ENCODE data around the gene RAET1L. TPM values are rescaled to one million over a fixed set of nuclear protein-coding genes. Genes with fewer than 3 reads are reported as not detected.
"Not testable (repeated sequence)": the region's sequence is repeated elsewhere in the genome, so short reads cannot be mapped to it uniquely, and the experiment has no call there.

The RAET1L gene
- total RNA-seq, 4 donors from 2014 or later, result 1.6 to 8.0 (median 4.2) TPM

DNA sequence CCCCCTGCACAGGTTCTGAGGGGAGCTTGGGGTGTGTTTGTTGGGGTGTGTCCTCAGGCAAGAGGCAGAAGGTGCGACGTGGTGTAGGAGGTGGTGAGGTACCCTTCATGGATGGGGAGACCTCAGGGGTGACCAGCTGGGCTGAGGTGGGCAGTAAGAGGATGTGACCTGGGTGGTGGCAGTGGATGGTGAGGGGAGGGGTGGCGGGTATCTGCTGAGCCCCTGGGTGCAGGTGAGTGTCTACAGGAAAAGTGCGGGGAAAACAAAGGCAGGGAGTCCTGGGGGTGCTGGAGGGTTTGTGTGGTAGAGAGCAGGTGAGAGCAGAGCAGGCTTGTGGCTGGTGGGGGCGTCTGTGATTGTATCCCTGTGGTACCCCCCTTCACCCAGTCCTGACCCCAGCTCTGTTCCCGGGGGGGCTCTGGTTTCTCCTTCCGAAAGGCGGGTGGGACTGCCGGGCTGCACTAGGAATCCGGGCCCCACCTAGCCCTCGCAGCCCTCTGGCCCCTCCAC, 631 bp downstream of the RAET1L start:
- H3K27ac ChIP-seq, result no peak overlapping the region
- no peak for DNase-seq (ENCODE audit: low spot score in 2 of 2)
- H3K27me3 ChIP-seq, result peaks cover 34% of the 10 kb centered on the region
- peak overlapping the region; percentile 42 for H3K4me3 ChIP-seq
- TF ChIP-seq POLR2AphosphoS5 (IDR thresholded peaks at IDR 0.05) (no peak), EP300 (IDR thresholded peaks at IDR 0.05) (no peak), POLR2A (IDR thresholded peaks at IDR 0.05) (no peak)
- no peaks in the 10 kb centered on the region for H3K9me3 ChIP-seq
- H3K36me3 ChIP-seq, result no peaks in the 10 kb centered on the region
- H3K4me1 ChIP-seq, result peaks cover 17% of the 10 kb centered on the region
- 61% methylated on average over 6 of the region's 11 CpGs for whole genome bisulfite sequencing

DNA sequence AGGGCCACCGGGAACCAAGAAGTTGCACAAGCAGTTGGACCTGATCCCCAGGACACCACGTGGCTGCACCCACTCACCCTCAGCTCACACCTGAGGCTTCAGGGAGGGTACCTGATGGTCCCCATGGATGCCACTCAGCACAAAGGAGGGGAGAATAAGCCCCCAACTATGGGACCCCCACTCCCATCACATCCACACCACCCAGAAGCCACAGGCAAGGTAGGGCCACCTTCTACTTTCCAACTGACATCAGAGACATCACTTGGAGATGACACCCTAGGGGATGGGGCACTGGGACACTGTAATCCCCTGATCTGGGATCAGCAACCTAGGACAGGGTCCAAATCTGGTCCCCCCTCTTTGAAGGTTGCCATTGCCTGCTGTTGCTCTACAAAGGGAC, 1.3 kb downstream of the RAET1L start:
- peaks cover 39% of the 10 kb centered on the region for H3K27me3 ChIP-seq

DNA sequence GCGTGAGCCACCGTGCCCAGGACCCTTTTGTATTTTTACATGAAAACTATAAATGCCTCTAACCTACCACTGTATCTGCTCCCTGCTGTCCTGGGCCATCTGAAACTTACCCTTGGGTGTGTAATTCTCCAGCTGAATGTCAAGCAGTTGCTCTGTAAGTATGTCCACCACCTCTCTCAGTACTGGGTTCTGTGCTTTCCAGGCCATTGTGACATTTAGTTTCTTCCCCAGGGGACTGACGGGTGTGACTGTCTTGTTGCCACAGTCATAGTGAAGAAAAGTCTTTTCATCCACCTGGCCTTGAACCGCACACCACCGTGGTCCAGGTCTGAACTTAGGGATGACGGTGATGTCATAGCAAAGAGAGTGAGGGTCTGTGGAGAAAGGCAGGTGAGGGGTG, 3.5 kb downstream of the RAET1L start:
- not testable (repeated sequence) for H3K4me3 ChIP-seq; DNase-seq (ENCODE audit: low spot score in 2 of 2); H3K36me3 ChIP-seq; H3K9me3 ChIP-seq; H3K27ac ChIP-seq
- WGBS, result 100% methylated on average over 2 of the region's 6 CpGs
- peaks cover 42% of the 10 kb centered on the region for H3K27me3 ChIP-seq
- H3K4me1 ChIP-seq, result peaks cover 17% of the 10 kb centered on the region

More for the DNA sequence above, 1.3 kb downstream of the RAET1L start:
- H3K4me3 ChIP-seq; H3K9me3 ChIP-seq; DNase-seq (ENCODE audit: low spot score in 2 of 2); H3K36me3 ChIP-seq; H3K27ac ChIP-seq: not testable (repeated sequence)
- no CpG with 5 or more reads among the region's 2 CpGs for WGBS
- peaks cover 17% of the 10 kb centered on the region for H3K4me1 ChIP-seq

DNA sequence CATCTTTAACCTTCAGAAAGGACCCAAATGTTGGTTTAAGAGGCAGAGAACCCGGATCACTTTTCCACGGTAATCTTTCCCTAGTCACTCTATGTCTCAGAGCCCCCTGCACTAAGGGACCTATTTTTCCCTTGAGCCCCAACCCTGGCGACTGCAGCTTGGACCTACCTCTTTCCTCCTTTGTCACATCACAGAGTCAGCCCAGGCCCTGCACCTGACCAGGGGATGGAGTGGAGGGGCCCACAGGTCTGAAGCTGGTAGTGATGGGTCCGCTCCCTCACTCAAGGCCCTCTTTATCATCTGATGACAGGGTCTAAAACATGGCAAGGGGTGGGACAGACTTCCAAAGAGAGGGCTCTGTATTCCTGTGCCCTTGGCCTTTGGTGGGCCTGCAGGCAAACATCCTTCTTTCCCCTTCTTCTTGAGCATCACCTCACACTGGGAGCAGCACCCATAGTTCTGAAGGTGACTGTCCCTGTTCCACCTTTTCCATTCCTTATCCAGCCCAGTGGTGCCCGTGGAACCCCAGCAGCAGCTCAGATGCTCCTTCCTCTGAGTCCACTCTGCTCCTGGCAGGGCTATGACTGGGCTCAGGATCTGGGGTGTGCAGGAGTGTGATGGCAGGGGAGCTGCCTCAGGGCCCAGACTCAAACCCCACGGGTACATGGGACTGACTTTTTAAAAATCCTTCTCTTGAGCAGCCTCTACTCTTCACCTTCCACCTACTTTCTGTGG, 6.3 kb downstream of the RAET1L start:
- Histone ChIP-seq H3K9me3 (no peaks in the 10 kb centered on the region), H3K4me1 (peaks cover 3% of the 10 kb centered on the region), H3K4me3 (no peak overlapping the region), H3K27me3 (peaks cover 42% of the 10 kb centered on the region), H3K27ac (no peak overlapping the region), H3K36me3 (no peaks in the 10 kb centered on the region)
- WGBS, result 63% methylated on average over 6 of the region's 6 CpGs
- peak in 1 of 2 donors; percentile 41 for DNase-seq (ENCODE audit: low spot score in 2 of 2)
- TF ChIP-seq POLR2A (IDR thresholded peaks at IDR 0.05), result no peak
- TF ChIP-seq EP300 (IDR thresholded peaks at IDR 0.05), result no peak
- TF ChIP-seq, protein P1, sequence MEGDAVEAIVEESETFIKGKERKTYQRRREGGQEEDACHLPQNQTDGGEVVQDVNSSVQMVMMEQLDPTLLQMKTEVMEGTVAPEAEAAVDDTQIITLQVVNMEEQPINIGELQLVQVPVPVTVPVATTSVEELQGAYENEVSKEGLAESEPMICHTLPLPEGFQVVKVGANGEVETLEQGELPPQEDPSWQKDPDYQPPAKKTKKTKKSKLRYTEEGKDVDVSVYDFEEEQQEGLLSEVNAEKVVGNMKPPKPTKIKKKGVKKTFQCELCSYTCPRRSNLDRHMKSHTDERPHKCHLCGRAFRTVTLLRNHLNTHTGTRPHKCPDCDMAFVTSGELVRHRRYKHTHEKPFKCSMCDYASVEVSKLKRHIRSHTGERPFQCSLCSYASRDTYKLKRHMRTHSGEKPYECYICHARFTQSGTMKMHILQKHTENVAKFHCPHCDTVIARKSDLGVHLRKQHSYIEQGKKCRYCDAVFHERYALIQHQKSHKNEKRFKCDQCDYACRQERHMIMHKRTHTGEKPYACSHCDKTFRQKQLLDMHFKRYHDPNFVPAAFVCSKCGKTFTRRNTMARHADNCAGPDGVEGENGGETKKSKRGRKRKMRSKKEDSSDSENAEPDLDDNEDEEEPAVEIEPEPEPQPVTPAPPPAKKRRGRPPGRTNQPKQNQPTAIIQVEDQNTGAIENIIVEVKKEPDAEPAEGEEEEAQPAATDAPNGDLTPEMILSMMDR (IDR thresholded peaks at IDR 0.05), result no peak
- no peak for TF ChIP-seq POLR2AphosphoS5 (IDR thresholded peaks at IDR 0.05)

DNA sequence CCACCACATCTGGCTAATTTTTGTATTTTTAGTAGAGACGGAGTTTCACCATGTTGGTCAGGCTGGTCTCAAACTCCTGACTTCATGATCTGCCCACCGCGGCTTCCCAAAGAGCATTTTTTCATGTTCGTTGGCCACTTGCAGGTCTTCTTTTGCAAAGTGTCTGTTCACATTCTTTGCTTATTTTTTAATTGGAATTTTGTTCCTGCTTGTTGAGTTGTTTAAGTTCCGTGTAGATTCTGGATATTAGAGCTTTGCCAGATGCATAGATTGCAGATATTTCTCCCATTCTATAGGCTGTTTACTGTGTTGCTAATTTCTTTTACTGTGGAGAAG, 8.2 kb downstream of the RAET1L start:
- not testable (repeated sequence) for DNase-seq (ENCODE audit: low spot score in 2 of 2); H3K27ac ChIP-seq; H3K4me3 ChIP-seq; H3K36me3 ChIP-seq; H3K9me3 ChIP-seq; H3K4me1 ChIP-seq
- peaks cover 56% of the 10 kb centered on the region for H3K27me3 ChIP-seq
- 10% methylated on average over 5 of the region's 5 CpGs for WGBS

DNA sequence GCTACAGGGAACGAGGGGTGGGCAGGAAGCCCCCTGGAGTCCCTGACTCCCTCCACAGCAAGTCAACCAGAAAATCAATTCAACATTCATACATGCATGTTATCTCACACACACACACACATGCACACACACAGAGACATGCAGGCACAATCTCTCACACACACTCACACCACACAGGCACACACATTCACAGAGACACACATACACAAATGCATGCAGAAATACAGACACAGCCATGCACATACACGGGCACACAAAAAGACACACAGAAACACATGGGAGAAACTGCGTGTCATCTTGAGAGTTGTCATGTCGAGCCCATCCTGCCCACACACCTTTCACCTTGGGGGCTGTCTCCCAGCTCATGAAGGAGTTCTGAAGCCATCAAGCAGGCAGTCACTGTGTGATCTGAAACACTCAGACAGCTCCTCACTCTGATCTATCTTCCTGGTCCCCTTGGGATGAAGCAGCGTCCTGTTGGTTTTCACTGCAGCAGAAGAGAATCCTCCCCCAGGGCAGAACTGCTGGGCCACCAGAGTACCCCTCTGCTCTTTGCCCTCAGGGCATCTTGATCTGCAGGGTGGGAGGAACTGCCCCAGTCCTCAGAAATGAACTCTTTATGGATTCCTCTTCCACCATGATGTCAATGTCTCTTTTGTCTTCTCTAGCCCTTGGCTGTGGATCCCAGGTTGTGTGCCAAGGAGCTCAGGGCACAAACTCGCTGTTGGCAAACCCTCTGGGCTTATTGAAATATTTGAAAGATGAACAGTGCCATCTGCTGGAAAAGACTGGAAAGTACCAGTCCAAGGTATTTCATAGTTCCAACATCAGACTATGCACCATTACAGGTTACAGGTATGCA, 8.8 kb downstream of the RAET1L start:
- Histone ChIP-seq H3K36me3 (no peaks in the 10 kb centered on the region), H3K4me3 (no peak overlapping the region), H3K4me1 (peaks cover 3% of the 10 kb centered on the region), H3K27ac (no peak overlapping the region), H3K9me3 (no peaks in the 10 kb centered on the region), H3K27me3 (peaks cover 62% of the 10 kb centered on the region)
- 20% methylated on average over 4 of the region's 6 CpGs for WGBS
- DNase-seq (ENCODE audit: low spot score in 2 of 2), result peak in 1 of 2 donors; percentile 65
- no peak for TF ChIP-seq POLR2AphosphoS5 (IDR thresholded peaks at IDR 0.05)
- TF ChIP-seq POLR2A (IDR thresholded peaks at IDR 0.05), result no peak
- TF ChIP-seq EP300 (IDR thresholded peaks at IDR 0.05), result no peak
- TF ChIP-seq, protein P1 (IDR thresholded peaks at IDR 0.05), result peak; percentile 53 to 67

DNA sequence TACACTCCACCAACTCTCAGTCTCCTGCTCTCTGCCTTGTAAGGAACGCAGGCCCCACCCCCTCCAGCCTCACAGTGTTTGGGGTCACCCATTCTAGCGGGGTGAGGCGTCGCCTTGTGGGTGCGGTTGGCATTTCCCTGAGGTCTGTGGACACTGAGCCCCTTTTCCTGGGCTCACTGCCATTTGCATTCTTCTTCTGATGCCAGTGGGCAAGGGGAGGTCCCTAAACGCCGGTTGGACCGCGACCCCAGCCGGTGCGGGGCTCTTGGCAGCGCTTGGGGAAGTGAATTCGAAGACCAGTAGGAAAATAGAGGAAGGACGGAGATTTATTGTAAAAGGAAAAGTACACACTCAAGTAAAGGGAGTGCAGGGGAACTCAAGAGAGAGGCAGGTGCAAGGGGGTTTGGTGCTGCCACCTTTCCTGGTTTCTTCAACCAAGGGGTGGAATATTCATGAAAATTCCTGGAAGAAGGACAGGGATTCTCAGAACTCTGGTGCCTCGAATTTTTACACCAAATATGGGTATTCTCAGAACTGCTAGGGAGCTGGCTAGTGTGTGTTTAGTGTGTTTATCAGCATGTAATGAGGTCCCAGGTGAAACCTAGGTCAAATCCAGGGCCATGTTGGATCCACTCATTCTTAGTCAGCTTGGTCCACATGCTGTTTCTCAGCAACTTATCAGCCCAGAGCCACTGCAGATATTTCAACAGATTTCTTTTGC, 9.9 kb downstream of the RAET1L start:
- H3K36me3 ChIP-seq, H3K4me3 ChIP-seq, H3K4me1 ChIP-seq, H3K9me3 ChIP-seq, H3K27ac ChIP-seq: not testable (repeated sequence)
- WGBS, result 6% methylated on average over 15 of the region's 15 CpGs
- DNase-seq (ENCODE audit: low spot score in 2 of 2), result peak in 1 of 2 donors; percentile 37
- H3K27me3 ChIP-seq, result peaks cover 69% of the 10 kb centered on the region

DNA sequence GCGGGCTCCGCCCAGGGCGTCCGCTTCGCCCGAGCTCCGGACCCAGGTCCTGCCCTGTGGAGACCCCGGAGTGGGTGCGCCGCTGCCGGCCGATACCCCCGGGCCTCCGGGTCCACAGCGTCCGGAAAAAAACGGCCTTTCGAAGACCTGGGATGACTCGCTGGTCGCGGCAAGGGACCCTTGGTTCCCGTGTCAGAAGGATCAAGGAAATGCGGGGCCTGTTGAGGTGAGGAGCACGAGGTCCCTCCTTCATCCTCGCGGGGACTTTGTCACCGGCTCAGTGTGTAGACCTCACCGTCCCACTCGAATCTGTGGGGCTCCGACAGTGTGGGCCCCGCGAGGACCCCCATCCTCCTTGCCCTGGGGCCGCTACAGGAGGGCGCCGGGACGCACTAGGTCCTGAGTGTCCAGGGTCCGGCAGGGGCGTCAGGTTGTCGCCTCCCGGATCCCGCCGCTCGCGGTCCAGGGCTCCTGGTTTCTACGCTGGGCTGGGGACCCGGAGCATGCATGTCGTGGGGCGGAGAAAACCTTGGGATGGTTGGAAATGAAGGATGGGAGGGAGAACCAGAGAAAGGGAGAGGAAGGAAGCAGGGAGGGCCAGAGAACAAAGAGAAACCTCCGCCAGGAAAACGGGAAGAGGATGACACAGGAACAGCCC, 10.6 kb downstream of the RAET1L start:
- H3K4me3 ChIP-seq, H3K9me3 ChIP-seq, H3K27ac ChIP-seq, H3K4me1 ChIP-seq, H3K36me3 ChIP-seq: not testable (repeated sequence)
- peak in 1 of 2 donors; percentile 41 for DNase-seq (ENCODE audit: low spot score in 2 of 2)
- 0% methylated on average over 2 of the region's 50 CpGs for WGBS
- peaks cover 76% of the 10 kb centered on the region for H3K27me3 ChIP-seq

DNA sequence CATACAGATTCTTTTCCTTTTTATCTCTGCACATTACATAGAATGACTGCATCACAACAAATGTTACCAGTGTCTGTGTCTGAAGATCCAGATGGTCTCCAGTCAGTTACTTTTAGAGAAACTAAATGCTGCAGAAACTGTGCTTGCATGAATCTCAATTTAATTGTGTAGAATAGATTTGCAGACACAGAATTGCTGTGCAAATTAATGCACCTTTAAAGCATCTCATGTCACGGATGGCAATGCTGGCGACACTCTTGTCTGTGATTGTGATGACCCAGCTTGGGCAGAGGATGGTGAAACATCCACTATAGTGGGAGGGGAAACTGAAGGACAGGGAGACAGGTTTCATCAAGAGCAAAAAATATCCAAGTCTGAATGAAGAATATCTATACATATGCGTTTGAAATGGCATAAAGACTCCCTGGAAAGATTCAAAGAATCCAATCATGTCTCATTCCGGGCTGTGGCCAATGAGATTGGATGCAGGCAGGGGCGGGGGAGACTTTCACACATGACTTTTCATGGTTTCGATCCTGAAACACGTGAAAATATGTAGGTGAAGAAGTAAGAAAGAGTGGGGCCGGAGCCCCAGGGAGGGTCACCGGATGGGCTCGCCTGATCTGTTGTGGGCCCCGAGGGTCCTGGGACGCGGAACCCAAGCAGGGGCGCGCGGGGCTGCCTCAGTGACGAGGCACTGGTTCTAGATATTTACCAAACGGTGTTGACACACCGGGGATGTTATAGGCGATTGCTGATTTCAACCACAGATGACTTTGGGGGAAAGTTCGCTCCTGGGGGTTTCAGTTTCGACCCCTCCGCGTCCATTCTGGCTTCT, 11.3 kb downstream of the RAET1L start:
- H3K27me3 ChIP-seq, result peaks cover 79% of the 10 kb centered on the region
- 22% methylated on average over 7 of the region's 24 CpGs for WGBS
- not testable (repeated sequence) for DNase-seq (ENCODE audit: low spot score in 2 of 2); H3K9me3 ChIP-seq; H3K27ac ChIP-seq; H3K36me3 ChIP-seq; H3K4me3 ChIP-seq; H3K4me1 ChIP-seq
